ENCODE results near the gene CLCN5. TPM values are rescaled to one million over a fixed set of nuclear protein-coding genes. Genes with fewer than 3 reads are reported as not detected.
A peak's percentile ranks its signal among the peaks of the same experiment; 100 is the strongest.

CLCN5 gene
- polyA plus RNA-seq, 3 donors = 64.5 to 104 (median 93.5) TPM

DNA sequence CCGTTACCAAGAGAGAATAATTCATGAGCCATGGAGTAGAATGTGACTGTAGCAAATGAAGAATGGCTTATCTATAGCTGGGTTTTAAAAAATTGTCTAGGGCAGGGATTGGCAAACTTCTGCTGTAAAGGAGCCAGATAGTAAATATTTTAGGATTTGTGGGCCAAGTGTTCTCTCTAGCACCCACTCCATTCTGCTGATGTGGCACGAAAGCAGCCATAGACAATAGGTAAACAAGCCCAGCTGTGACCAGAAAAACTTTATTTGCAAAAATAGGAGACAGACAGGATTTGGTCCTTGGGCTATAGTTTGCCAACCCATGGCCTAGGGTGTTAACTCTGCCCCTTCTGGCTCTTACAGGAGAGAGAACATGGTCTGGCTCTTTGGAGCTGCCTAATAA is 151.2 kb downstream of the CLCN5 start:
- DNase-seq = no peak

- no peak for DNase-seq
Observed at GRCh38 chrX:50075630-50076339, 153.4 kb downstream of the CLCN5 start.

DNA sequence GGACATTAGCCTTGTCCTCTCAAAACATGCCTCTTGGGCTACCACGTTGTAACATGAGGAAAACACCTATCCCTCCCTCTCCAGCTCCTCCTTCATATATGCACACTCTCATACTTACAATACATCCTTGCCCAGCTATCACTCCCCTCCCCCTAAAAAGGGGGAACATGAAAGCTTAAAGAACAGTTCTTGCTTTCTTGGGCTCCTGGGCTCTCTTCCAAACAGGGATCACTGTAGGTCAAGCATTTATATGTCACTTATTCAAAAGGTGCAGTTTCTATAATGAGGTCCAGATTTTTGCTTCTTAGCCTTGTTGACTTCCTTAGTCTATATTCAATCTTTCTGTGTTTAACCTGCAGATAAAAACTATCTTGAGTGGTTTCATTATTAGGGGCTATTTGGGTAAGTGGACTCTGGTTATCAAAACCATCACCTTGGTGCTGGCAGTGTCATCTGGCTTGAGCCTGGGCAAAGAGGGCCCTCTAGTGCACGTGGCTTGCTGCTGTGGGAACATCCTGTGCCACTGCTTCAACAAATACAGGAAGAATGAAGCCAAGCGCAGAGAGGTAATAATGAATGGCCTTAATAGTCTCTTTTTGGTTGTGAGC is 159.0 kb downstream of the CLCN5 start:
- no peak for DNase-seq

DNA sequence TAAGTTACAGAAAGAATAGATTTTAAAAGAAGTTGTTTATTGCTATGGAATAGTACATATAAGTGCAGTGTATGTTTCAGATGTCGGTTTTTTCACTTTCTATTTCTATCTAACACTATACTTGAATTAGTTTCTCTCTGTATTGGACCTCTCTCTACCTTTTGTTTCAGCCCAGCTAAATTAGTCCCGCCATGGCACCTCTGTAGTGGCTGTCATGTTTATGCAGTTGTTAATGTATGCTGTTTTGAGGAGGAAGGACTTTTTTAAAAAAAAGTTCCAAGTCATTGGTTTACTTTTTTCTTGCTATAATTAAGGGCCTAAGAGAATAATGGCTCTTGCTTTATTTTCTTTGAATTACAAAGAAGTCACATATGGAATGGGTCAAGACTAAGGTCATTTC is 160.3 kb downstream of the CLCN5 start:
- DNase-seq = no peak

DNA sequence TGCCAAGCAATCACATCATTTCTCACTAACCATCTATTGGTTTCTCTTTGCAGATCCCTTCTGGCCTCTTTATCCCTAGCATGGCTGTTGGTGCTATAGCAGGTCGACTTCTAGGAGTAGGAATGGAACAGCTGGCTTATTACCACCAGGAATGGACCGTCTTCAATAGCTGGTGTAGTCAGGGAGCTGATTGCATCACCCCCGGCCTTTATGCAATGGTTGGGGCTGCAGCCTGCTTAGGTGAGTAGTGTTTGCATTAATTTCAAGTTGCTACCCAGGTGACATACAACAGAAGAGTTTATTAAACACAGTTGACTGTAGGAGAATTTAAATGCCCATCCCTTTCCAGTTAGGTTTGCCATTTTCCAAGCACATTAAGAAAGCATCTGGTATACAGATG is 166.2 kb downstream of the CLCN5 start:
- DNase-seq = no peak

- DNase-seq = no peak
Observed at GRCh38 chrX:50093625-50094024, 171.2 kb downstream of the CLCN5 start.

DNA sequence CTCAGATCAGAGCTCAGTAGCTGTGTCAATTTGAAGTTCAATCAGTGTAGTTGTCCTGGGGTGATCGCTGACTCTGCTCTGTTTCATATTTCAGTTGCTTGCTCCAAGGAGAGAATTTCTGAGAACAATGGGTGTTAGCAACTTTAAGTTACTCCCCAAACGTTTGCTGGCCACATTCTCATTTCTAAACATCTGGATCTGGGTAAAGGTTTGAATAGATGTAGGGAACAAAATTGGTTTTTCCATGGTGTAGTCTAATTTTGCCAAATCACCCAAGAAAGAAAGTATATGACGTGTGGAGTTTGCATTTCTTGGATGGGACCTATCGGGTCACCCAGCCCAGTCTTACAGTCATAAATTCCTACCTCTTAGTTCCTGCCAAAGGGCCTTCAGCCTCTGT is 174.7 kb downstream of the CLCN5 start:
- DNase-seq = no peak

DNA sequence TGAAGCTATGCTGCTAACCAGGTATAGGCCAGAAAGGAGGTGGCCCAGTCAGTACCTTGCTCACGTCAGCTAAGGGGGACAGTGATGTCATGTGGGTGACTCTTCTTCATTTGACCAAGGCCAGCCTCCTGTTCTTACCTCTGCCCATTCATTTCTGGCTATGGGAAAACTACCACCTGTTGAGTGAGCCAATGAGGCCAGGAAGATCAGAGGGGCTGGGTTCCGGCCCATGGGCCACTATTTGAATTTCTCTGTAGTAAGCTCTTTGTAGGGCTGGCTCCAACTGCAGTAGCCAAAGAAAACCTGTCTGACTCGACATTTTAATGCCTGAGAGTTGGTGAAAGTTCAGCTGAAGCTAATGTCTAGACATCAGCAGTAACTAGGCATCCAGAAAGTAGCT is 175.8 kb downstream of the CLCN5 start:
- no peak for DNase-seq

DNA sequence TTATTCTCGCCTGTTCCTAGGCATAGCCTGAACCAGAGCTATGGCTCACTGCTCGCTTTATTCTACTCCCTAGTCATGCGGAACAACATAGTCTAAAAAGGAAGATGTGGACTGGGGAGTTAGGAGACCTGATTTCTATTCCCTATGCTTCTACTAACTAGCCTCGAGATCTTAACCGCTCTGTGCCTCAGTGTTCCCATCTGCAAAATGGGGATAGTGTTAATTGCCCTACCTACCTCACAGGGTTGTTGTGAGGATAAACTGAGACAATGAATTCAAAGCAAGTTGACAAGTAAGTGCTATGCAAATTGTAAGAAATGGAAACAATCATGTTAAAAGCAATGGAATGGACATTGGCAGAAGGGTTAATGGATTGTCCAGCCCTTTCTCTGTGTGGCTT is 176.4 kb downstream of the CLCN5 start:
- no peak for DNase-seq

DNA sequence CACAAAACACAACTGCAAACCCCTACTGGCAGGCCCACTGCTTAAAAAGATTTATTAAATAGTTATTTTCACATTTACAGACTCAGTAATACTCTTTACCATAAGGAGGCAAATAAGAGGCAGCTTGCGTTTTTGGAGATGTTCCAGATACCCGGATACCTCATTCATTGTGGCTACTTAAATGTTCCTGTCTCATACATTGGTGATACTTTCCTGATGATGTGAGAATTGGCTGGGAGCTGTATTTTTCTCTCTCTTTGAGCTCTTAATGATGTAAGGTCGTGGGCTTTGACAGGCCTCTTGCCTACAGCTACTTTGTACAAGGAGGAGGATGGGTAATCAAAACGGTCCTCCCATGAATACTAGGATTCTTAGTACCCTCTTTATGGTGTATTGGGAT is 176.9 kb downstream of the CLCN5 start:
- DNase-seq = no peak

DNA sequence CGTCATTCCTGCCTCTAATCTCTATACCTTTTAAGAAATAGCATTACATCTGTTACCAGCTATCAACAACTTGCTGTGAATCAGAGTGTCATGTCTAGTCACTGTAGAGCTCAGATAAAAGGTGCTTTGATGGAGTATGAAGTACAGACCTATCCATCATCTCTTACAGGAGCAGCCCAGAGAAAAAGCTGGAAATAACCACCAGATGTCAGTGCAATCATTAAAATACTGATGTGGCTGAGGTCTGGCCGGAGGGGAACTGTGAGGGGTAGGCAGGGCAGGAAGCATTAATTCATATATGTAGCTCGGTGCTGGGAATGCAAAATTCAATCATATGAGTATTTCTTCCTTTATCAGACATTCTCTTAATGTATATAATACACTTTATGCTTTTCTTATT is 177.8 kb downstream of the CLCN5 start:
- DNase-seq = peak; percentile 20

- no peak for DNase-seq
Observed at GRCh38 chrX:50103176-50103575, 180.8 kb downstream of the CLCN5 start.

- DNase-seq = no peak
Observed at GRCh38 chrX:50103866-50104566, 181.6 kb downstream of the CLCN5 start.

DNA sequence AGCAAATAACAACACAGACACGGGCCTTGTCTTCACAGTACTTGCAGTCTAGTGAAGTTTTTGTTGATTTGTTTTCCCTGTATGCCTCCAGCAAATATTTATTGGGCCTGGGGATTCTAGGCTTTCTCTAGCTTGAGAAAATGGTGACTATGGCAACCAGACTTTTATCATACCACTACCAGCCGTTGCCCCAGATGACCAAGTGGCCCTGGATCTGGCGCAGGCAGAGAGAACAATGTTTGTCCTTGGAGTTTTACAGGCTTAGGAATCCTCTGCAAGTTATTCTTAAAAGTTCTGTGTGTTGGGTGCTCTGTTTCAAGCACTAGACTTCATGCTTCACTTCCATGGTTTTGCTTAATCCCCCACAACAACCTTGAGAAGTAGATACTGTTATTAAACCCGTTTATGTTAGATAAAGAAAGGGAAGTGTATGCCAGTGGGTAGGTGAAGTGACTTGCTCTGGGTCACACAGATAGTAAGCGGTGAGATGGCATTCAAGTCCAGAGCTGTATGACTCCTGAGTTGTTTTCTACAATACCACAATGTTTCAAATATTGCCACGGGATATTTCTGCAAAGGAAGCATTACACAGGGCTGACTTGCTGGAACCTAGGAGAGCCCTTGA is 183.8 kb downstream of the CLCN5 start:
- no peak for DNase-seq

GRCh38 chrX:50107470-50107869 is 185.1 kb downstream of the CLCN5 start:
- no peak for DNase-seq

DNA sequence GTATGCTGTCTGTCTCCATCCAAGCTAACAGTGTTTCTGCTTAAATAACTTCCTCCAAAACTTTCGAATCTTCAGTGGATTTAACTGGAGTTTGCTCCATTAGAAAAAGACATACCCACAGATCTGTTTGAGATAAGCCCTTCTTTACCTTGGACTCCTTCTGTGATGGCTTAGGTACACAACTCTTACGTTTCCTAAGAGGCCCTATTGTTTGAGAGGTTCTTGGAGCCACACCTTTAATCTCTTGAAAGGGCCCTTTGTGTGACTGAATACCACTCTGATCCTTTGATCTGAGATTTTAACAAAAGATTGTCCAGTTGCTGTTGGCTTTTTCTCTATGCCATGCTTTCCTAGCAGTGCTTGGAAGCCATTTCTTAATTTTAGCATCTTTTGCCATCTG is 185.9 kb downstream of the CLCN5 start:
- DNase-seq = no peak

- peak; percentile 37 for DNase-seq
Observed at GRCh38 chrX:50111742-50112141, 189.3 kb downstream of the CLCN5 start.

- DNase-seq = no peak
Observed at GRCh38 chrX:50114113-50114512, 191.7 kb downstream of the CLCN5 start.

- no peak for DNase-seq
Observed at GRCh38 chrX:50115973-50116372, 193.6 kb downstream of the CLCN5 start.

DNA sequence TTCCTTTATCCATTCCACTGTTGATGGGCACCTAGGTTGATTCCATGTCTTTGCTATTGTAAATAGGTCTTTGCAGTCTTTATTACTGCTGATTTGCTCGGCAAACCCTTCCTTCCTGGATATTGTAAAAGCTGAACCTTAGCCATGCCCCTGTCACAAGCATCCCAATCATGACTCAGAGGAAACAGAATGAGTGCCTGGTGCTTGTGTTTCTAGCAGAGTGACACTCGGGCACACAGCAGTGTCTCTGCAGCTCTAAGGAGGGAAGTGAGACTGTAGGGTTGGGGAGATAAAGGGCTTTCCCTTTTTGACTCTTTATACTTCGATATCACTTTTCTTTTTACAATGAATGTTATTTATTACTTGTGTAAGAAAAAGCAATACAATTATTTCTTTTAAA is 195.1 kb downstream of the CLCN5 start:
- DNase-seq = no peak

GRCh38 chrX:50125480-50125879 is 203.1 kb downstream of the CLCN5 start:
- DNase-seq = no peak

DNA sequence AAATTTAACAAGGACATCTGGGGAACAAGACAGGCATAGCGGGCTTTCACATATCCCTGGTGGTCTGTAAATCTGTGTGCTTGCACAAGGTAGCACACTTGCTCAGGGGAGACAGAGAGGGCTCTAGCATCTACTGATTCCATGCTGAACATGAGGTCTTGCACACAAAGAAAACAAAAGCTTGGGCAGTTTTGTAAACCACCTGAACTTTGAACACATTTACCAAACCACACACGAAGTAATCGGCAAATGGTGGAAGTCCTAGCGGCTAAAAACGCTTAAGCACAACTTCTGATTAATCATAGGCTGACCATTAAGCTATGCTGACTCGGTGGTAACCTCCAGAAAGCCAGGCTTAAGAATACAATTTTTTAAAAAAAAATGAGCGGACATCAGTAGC is 225.6 kb downstream of the CLCN5 start:
- no peak for DNase-seq

Measured in renal pelvis (tissue), 4 donors.